Stimulated activated naive CD8-positive, alpha-beta T cell treated with anti-CD3 and anti-CD28 coated beads, Interleukin-15, Interleukin-2, amounts not matched to agents 100 ng/mL and 50 ng/mL, for 24 hours (primary cell): ENCODE measurements around the gene ZMIZ2.
"Not testable (repeated sequence)": the region's sequence is repeated elsewhere in the genome, so short reads cannot be mapped to it uniquely, and the experiment has no call there.

Experiments used
- H3K27ac Mint-ChIP-seq: one replicate; pipeline ENCODE4 v1.8.0; 2021; ENCODE audit warnings: mild to moderate bottlenecking, mixed read lengths
- H3K27me3 Mint-ChIP-seq: one replicate; pipeline ENCODE4 v1.8.0; 2021; ENCODE audit warnings: mixed read lengths
- H3K36me3 Mint-ChIP-seq: one replicate; pipeline ENCODE4 v1.8.0; 2021; ENCODE audit warnings: low read depth, mixed read lengths
- H3K4me1 Mint-ChIP-seq: one replicate; pipeline ENCODE4 v1.8.0; 2021; ENCODE audit warnings: low read depth, mixed read lengths
- H3K4me3 Mint-ChIP-seq: one replicate; pipeline ENCODE4 v1.8.0; 2021; ENCODE audit warnings: mild to moderate bottlenecking, mixed read lengths
- H3K9me3 Mint-ChIP-seq: one replicate; pipeline ENCODE4 v1.8.0; 2021; ENCODE audit warnings: mixed read lengths

ZMIZ2 gene

DNA sequence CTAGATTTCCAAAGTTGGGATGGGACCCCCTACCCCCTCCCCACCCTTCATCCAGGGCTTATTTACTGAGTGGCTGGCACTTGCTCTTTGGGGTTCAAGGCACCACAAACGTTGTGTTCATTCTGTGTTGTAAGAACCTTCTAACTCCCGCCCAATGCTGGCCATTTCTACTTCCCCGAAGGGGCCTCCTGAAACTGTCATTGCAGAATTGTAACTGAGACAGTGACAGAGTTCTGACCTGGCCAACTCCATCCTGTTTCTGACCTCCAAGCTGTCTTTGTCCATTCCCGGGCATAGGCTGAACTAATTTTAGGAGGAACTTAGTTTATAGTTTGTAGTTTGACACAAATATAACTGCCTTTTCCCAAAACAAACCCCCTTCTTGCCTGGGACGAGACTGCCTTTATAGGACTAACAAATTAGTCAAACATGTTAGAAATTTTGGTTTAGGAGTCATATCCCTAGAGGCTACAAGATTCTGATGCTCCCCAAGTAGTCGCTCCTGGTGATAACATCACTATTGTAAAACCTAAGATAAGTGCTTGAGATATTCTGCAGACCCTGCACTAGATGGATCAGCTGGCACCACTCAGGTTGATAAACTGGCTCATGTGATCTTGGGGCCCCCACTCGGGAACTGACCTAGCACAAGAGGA is 34.8 kb upstream of the ZMIZ2 start:
- H3K4me3 Mint-ChIP-seq = no peak overlapping the region
- H3K9me3 Mint-ChIP-seq = no peaks in the 10 kb centered on the region

DNA sequence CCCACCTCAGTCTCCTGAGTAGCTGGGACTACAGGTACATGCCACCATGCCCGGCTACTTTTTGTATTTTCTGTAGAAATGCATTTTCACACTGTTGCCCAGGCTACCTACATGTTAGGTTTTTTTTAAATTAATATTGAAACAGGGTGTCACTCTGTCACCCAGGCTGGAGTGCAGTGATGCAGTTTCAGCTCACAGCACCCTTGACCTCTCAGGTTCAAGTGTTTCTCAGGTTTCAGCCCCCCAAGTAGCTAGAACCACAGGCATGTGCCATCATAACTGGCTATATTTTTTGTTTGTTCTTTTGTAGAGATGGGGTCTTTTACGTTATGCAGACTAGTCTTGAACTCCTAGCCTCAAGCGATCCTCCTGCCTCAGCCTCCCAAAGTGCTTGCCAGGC is 32.4 kb upstream of the ZMIZ2 start:
- Mint-ChIP-seq H3K4me1 (no peaks in the 10 kb centered on the region), H3K36me3 (no peaks in the 10 kb centered on the region), H3K4me3 (no peak overlapping the region), H3K27me3 (no peaks in the 10 kb centered on the region), H3K27ac (no peak overlapping the region), H3K9me3 (no peaks in the 10 kb centered on the region)

More for the DNA sequence above, 34.8 kb upstream of the ZMIZ2 start:
- Mint-ChIP-seq H3K27me3 (no peaks in the 10 kb centered on the region), H3K4me1 (no peaks in the 10 kb centered on the region), H3K36me3 (no peaks in the 10 kb centered on the region), H3K27ac (no peak overlapping the region)

DNA sequence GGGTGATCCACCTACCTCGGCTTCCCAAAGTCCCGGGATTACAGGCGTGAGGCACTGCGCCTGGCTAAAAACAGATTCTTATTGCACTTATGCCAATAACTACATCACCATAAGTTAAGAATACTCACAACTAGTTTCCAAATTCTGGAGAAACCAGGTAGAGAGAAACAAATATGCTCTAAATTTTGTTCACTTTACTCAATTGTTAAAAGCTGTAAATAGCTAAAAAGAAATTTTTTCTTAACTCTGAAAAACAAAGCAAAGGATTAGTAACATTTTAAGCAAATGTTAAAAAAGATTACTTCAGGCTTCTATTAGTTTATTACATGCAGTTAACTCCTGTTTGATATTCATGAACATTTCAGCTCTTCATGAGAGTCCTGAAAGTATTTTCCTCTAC is 28.3 kb upstream of the ZMIZ2 start:
- no peak overlapping the region for H3K27ac Mint-ChIP-seq
- H3K4me3 Mint-ChIP-seq = no peak overlapping the region
- no peaks in the 10 kb centered on the region for H3K36me3 Mint-ChIP-seq
- no peaks in the 10 kb centered on the region for H3K4me1 Mint-ChIP-seq
- no peaks in the 10 kb centered on the region for H3K9me3 Mint-ChIP-seq
- H3K27me3 Mint-ChIP-seq = no peaks in the 10 kb centered on the region

DNA sequence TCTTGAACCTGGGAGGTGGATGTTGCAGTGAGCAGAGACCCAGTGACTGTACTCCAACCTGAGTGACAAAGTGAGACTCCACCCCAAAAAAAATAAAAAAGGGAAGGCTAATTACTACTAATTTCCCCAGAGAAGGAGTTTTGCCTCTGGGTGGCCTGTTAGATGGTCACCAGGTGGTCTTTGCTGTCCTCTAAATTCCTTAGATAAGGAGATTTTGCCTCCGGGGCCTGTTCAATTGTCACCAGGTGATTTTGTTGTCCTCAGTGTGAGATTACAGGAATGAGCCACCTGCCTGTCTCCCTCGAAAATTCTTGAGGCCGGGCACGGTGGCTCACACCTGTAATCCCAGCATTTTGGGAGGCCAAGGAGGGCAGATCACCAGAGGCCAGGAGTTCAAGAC is 24.4 kb upstream of the ZMIZ2 start:
- Mint-ChIP-seq H3K4me3 (no peak overlapping the region), H3K4me1 (no peaks in the 10 kb centered on the region), H3K27ac (no peak overlapping the region), H3K9me3 (no peaks in the 10 kb centered on the region), H3K36me3 (no peaks in the 10 kb centered on the region), H3K27me3 (no peaks in the 10 kb centered on the region)

DNA sequence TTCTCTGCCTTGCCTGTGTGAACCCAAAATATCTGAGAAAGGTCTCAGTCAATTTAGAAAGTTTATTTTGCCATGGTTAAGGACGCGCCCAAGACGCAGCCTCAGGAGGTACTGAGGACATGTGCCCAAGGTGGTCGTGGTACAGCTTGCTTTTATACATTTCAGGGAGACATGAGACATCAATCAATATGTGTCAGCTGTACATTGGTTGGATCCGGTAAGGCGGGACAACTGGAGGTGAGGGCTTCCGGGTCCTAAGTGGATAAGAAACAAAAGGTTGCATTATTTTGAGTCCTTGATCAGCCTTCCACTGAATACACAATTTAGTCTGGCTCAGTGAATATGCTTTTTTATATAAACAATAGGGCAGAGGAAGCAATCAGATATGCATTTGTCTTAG is 22.4 kb upstream of the ZMIZ2 start:
- not testable (repeated sequence) for H3K27ac Mint-ChIP-seq, H3K9me3 Mint-ChIP-seq, H3K36me3 Mint-ChIP-seq, H3K4me3 Mint-ChIP-seq, H3K27me3 Mint-ChIP-seq, H3K4me1 Mint-ChIP-seq

DNA sequence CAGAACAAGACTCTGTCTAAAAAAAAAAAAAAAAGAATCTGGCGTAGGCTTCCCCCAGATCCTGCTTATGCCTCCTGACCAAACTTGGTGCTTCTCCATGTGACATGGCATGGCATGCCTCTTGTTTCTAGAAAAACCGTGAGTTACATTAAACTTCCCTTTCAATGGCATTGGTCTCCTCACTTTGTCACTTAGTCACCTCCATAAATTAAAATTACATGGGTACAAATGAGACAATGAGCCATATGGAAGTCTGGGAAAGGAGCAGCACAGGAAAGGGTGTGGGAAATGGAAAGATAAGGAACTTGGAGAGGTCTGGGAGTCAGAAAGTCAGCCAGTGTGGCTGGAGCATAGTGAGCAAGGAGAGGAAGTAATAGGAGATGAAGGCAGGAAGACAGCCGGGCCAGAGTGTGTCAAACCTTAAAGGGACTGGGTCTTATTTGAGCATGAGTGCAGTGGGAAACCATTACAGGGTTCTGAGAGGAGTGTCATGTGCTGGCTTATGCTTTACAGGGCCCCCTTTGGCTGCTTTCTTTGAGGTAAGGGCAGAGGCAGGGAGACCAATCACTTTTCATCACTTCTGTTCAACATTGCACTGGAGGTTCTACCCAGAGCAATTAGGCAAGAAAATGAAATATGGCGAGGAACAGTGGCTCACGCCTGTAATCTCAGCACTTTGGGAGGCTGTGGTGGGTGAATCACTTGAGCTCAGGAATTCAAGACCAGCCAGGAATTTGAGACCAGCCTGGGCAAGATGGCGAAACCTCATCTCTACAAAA is 21.3 kb upstream of the ZMIZ2 start:
- H3K4me1 Mint-ChIP-seq = peaks cover 4% of the 10 kb centered on the region

DNA sequence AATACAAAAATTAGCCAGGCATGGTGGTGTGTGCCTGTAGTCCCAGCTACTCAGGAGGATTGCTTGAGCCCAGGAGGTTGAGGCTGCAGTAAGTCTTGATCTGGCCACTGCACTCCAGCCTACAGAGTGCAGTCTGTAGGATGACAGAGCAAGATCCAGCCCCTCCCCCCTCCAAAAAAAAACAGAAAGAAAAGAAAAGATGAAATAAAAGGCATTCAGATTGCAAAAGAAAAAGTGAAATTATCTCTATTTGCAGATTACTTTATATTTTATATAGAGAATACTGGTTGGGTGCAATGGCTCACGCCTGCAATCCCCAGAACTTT is 20.7 kb upstream of the ZMIZ2 start:
- Mint-ChIP-seq H3K4me3 (no peak overlapping the region), H3K9me3 (no peaks in the 10 kb centered on the region), H3K36me3 (no peaks in the 10 kb centered on the region), H3K27me3 (no peaks in the 10 kb centered on the region), H3K4me1 (peaks cover 8% of the 10 kb centered on the region), H3K27ac (no peak overlapping the region)

More for the DNA sequence above, 21.3 kb upstream of the ZMIZ2 start:
- Mint-ChIP-seq H3K4me3 (no peak overlapping the region), H3K36me3 (no peaks in the 10 kb centered on the region), H3K27ac (no peak overlapping the region), H3K27me3 (no peaks in the 10 kb centered on the region), H3K9me3 (no peaks in the 10 kb centered on the region)

DNA sequence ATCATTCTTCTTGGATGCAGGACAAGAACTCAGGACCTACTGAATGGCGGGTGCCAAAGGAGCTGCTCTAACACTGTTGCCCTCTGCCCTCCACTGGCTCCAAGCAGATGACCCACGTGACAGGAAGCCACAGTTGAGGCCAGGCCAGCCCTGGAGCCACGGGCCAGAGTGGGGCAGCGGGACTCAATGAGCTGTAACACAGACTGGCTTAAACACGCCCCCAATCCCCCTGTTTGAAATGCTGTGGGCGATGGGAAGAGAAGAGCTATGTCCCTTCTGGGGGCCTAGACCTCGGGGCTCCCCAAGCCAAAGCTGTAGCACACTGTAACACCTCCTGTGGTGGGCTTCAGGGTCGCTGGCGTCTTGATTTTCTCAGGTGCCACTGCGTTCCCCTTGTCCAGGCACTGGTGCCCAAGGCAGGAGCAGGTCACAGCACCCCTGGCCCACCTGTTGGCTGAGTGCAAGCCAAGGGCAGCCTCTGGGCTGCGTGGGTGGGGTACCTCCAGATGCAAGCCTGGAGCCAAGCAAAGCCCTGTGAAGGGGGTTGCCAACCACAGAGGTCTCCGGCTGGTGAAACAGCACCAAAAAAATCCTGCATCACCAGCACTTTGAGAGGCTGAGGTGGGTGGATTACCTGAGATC is 18.6 kb upstream of the ZMIZ2 start:
- Mint-ChIP-seq H3K27ac (no peak overlapping the region), H3K4me3 (no peak overlapping the region), H3K9me3 (no peaks in the 10 kb centered on the region), H3K27me3 (no peaks in the 10 kb centered on the region), H3K4me1 (peaks cover 19% of the 10 kb centered on the region), H3K36me3 (no peaks in the 10 kb centered on the region)

DNA sequence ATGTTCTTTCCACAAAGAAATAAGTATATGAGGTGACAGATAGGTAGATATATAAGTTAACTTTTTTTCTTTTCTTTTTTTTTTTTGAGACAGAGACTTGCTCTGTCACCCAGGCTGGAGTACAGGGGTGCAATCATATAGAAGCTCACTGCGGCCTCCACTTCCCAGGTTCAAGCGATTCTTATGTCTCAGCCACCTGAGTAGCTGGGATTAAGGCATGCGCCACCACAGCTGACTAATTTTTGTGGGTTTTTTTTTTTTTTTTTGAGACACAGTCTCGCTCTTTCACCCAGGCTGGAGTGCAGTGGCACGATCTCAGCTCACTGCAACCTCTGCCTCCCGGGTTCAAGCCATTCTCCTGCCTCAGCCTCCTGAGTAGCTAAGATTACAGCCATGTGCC is 15.7 kb upstream of the ZMIZ2 start:
- H3K27ac Mint-ChIP-seq, H3K27me3 Mint-ChIP-seq, H3K9me3 Mint-ChIP-seq, H3K36me3 Mint-ChIP-seq, H3K4me3 Mint-ChIP-seq: not testable (repeated sequence)
- H3K4me1 Mint-ChIP-seq = peaks cover 34% of the 10 kb centered on the region

DNA sequence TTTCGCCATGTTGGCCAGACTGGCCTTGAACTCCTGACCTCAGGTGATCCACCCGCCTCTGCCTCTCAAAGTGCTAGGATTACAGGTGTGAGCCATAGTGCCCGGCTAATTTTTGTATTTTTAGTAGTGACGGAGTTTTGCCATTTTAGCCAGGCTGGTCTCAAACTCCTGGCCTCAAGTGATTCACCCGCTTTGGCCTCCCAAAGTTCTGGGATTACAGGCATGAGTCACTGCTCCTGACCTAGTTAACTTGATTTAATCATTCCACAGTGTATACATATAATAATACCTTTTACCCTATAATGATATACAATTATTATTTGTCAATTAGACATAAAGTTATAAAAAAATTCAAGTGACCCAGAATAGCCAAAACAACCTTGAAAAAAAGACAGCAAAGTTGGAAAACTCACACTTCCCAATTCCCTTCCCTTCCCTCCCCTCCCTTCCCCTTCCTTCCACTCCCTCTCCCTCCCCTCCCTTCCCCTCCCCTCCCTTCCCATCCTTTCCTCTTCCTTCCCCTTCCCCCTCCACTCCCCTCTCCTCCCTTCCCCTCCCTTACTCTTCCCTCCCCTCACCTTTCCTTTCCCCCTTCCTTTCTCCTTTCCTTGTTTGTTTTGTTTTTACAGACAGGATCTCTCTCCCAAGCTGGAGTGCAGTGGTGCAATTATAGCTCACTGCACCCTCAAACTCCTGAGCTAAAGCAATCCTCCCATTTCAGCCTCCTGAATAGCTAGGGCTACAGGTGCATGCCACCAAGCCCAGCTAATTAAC is 14.8 kb upstream of the ZMIZ2 start:
- peaks cover 34% of the 10 kb centered on the region for H3K4me1 Mint-ChIP-seq
- H3K27me3 Mint-ChIP-seq = no peaks in the 10 kb centered on the region
- H3K9me3 Mint-ChIP-seq = peaks cover 4% of the 10 kb centered on the region
- H3K27ac Mint-ChIP-seq = no peak overlapping the region
- H3K36me3 Mint-ChIP-seq = no peaks in the 10 kb centered on the region
- H3K4me3 Mint-ChIP-seq = no peak overlapping the region

DNA sequence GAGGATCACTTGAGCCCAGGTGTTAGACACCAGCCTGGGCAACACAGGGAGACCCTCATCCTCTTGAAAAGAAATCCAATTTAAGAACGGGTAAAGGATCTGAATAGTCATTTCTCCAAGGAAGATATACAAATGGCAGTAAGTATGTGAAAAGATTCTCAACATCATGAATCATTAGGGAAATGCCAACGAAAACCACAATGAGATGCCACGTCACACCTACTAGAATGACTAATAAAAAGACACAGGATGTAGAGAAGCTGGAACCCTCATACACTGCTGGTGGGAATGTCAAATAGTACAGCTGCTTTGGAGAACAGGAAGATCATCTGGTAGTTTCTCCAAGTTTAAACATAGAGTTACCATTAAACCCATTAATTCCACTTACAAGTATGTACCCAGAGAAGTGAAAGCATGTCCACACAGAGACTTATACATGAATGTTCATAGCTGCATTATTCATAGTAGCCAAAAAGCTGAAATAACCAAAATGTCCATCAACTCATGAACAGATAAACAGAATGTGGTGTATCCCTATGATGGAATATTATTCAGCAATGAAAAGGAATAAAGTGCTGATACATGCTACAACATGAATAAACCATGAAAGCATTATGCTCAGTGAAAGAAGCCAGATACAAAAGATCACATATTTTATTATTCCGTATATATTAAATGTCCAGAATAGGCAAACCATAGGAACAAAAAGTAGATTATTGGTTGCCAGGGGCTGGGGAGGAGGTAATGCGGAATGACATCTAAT is 13.1 kb upstream of the ZMIZ2 start:
- H3K4me1 Mint-ChIP-seq = peaks cover 30% of the 10 kb centered on the region
- H3K36me3 Mint-ChIP-seq = no peaks in the 10 kb centered on the region
- peak overlapping the region; percentile 17 for H3K4me3 Mint-ChIP-seq
- H3K27ac Mint-ChIP-seq = peak overlapping the region; percentile 88
- H3K9me3 Mint-ChIP-seq = peaks cover 4% of the 10 kb centered on the region
- H3K27me3 Mint-ChIP-seq = no peaks in the 10 kb centered on the region

DNA sequence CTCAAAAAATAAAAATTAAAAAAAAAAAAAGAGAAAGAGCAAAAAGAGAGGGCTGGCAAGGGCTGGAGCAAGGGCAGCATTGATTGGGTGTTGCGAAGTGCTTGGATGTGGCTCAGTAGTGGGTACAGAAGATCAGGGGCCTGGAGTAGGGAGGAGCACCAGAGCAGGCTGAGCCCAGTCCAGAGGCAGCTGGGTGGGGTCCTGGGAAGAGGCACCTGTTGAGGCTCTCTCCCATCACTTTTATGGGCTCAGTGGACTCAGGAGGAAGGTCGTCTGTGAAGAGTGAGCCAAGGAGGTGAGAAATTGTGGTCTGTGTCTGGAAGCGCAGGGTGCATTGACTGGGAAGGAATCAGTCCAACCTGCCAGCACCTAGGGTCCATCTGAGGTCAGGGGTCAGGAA is 11.8 kb upstream of the ZMIZ2 start:
- Mint-ChIP-seq H3K27ac (peak overlapping the region; percentile 31), H3K9me3 (peaks cover 4% of the 10 kb centered on the region), H3K4me3 (no peak overlapping the region), H3K36me3 (no peaks in the 10 kb centered on the region), H3K4me1 (peaks cover 30% of the 10 kb centered on the region), H3K27me3 (no peaks in the 10 kb centered on the region)

DNA sequence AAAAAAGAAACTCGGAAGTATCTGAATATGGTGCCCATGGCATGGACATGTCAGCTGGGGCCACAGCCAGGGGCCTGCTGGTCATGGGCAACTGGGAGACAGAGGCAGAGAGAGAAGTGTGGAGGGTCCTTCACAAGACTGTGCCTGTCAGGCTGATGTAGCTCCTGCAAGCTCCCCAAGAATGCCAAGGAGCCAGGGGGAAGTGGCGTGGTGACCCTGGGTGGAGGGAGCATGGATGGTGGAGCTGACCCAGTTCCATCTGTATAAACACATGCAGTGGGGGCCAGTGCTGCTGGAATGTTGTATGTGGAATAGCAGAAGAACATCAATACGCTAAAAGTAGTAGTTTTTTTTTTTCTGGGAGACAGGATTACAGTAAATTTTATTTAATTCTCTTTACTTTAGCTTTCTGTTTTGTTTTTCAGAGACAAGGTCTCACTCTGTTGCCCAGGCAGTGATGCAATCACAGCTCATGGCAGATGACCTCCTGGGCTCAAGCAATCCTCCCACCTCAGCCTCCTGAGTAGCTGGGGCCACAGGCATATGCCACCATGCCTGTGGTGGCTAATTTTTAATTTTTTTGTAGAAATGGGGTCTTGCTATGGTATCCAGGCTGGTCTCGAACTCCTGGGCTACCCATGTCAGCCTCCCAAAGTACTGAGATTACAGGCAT is 10.5 kb upstream of the ZMIZ2 start:
- Mint-ChIP-seq H3K27me3 (no peaks in the 10 kb centered on the region), H3K4me3 (no peak overlapping the region), H3K9me3 (peaks cover 4% of the 10 kb centered on the region), H3K27ac (no peak overlapping the region), H3K36me3 (no peaks in the 10 kb centered on the region), H3K4me1 (peaks cover 26% of the 10 kb centered on the region)
